Tibial nerve (tissue), 4 donors: Measurements from ENCODE around the gene ECE1. TPM values are rescaled to one million over a fixed set of nuclear protein-coding genes. Genes with fewer than 3 reads are reported as not detected.

Experiments
- DNase-seq, 2 donors: peaks; one replicate each; pipeline ENCODE4 v3.0.0-alpha.2; 2019; ENCODE audit warnings: low spot score in 2 of 2
- H3K27ac ChIP-seq, 4 donors: fragments of 200-600 bp; sonication (generic) in 3 of 4; one replicate each; pipeline ENCODE4 v1.5.1; 2017 to 2019; ENCODE audit warnings: mild to moderate bottlenecking in 1 of 4
- H3K27me3 ChIP-seq, 2 donors: fragments of 200-600 bp; sonication (generic) in 1 of 2; one replicate each; pipeline versions ENCODE4 v1.5.1 to v1.6.0; 2017 to 2019
- H3K36me3 ChIP-seq, 3 donors: fragments of 200-600 bp; sonication (generic); one replicate each; pipeline ENCODE4 v1.5.1; 2018 to 2019
- H3K4me1 ChIP-seq, 4 donors: fragments of 200-600 bp; sonication (generic) in 3 of 4; one replicate each; pipeline ENCODE4 v1.5.1; 2017 to 2019
- H3K4me3 ChIP-seq, 4 donors: fragments of 200-600 bp; sonication (generic) in 3 of 4; one replicate each; pipeline ENCODE4 v1.5.1; 2017 to 2019; ENCODE audit warnings: mild to moderate bottlenecking in 1 of 4, moderate library complexity in 1 of 4
- H3K9me3 ChIP-seq, 4 donors: fragments of 200-600 bp; sonication (generic) in 3 of 4; one replicate each; pipeline ENCODE4 v1.5.1; 2017 to 2019
- CTCF ChIP-seq, 5 experiments: fragments of 200-600 bp in 3 of 5; fragments of 450-650 bp in 2 of 5; sonication (generic) in 3 of 5; IDR thresholded peaks; one replicate each; pipeline ENCODE4 v1.5.1; 2016 to 2019; ENCODE audit warnings: antibody characterized with exemption in 5 of 5, mild to moderate bottlenecking in 3 of 5, moderate library complexity in 2 of 5
- EP300 ChIP-seq, 2 donors: sonication (generic); formaldehyde crosslinking; IDR thresholded peaks; one replicate each; pipeline ENCODE4 v1.6.1; 2017; ENCODE audit warnings: antibody characterized with exemption in 2 of 2, mild to moderate bottlenecking in 1 of 2
- POLR2A ChIP-seq, 2 donors: fragments of 450-650 bp; IDR thresholded peaks; one replicate each; pipeline ENCODE4 v1.6.1; 2017; ENCODE audit warnings: antibody characterized with exemption in 2 of 2, mild to moderate bottlenecking in 2 of 2, moderate library complexity in 2 of 2
- WGBS, 2 donors: methylation state at CpG; one replicate each; pipeline ENCODE4 v1.1.5; 2018; 5-methylcytosine and 5-hydroxymethylcytosine counted together
- total RNA-seq, 4 donors: library from RNA; depleted of rRNA; stranded (reverse); fragments of >200 nt; gene quantifications; one replicate each; pipeline ENCODE4 v1.1.0, GENCODE V29; 2016

ECE1 gene
- total RNA-seq, 4 donors from 2014 or later, result 84.1 to 128 (median 110) TPM

GRCh38 chr1:21278860-21279845 lies 11.1 kb downstream of the ECE1 start:
- 62 to 64% methylated on average over 23 to 28 of the region's 28 CpGs for WGBS, 2 donors
- Histone ChIP-seq H3K36me3 (peaks cover 0 to 7% (median 0%) of the 10 kb centered on the region in 3 donors), H3K27ac (peak overlapping the region; percentile 60 to 88 (median 77)), H3K4me3 (peak overlapping the region in 1 of 4 donors; percentile 28), H3K9me3 (no peaks in the 10 kb centered on the region), H3K27me3 (no peaks in the 10 kb centered on the region), H3K4me1 (peaks cover 0 to 73% (median 47%) of the 10 kb centered on the region in 4 donors)
- TF ChIP-seq POLR2A (IDR thresholded peaks at IDR 0.05) (no peak), CTCF (IDR thresholded peaks at IDR 0.05) (no peak), EP300 (IDR thresholded peaks at IDR 0.05) (peak in 1 of 2 donors; percentile 22)
- no peak for DNase-seq

- Histone ChIP-seq H3K9me3 (no peaks in the 10 kb centered on the region), H3K4me3 (peak overlapping the region in 1 of 4 donors; percentile 28), H3K27ac (peak overlapping the region; percentile 4 to 88 (median 69)), H3K4me1 (peaks cover 0 to 75% (median 47%) of the 10 kb centered on the region in 4 donors), H3K27me3 (no peaks in the 10 kb centered on the region), H3K36me3 (no peaks in the 10 kb centered on the region)
- DNase-seq, result peak; percentile 40 to 54
- TF ChIP-seq POLR2A (IDR thresholded peaks at IDR 0.05) (peak in 1 of 2 donors; percentile 14), CTCF (IDR thresholded peaks at IDR 0.05) (no peak), EP300 (IDR thresholded peaks at IDR 0.05) (peak in 1 of 2 donors; percentile 48)
- 25 to 26% methylated on average over 8 to 9 of the region's 9 CpGs for WGBS, 2 donors
These were observed 11.9 kb downstream of the ECE1 start for GRCh38 chr1:21278208-21278859.

GRCh38 chr1:21277180-21277579 lies 13.1 kb downstream of the ECE1 start:
- Histone ChIP-seq H3K4me1 (peaks cover 0 to 82% (median 47%) of the 10 kb centered on the region in 4 donors), H3K9me3 (no peaks in the 10 kb centered on the region), H3K36me3 (peaks cover 0 to 8% (median under 1%) of the 10 kb centered on the region in 3 donors), H3K27ac (peak overlapping the region; percentile 4 to 88 (median 69)), H3K27me3 (no peaks in the 10 kb centered on the region), H3K4me3 (peak overlapping the region in 1 of 4 donors; percentile 16)
- DNase-seq, result no peak
- TF ChIP-seq POLR2A (IDR thresholded peaks at IDR 0.05), result no peak
- no peak for TF ChIP-seq CTCF (IDR thresholded peaks at IDR 0.05)
- TF ChIP-seq EP300 (IDR thresholded peaks at IDR 0.05), result no peak
- WGBS, 2 donors, result 22 to 32% methylated on average over 6 to 7 of the region's 7 CpGs

GRCh38 chr1:21272540-21272939 lies 17.7 kb downstream of the ECE1 start:
- no peak for DNase-seq
- H3K27ac ChIP-seq, result peak overlapping the region in 1 of 4 donors; percentile 82
- H3K27me3 ChIP-seq, result no peaks in the 10 kb centered on the region
- TF ChIP-seq CTCF (IDR thresholded peaks at IDR 0.05) (no peak), POLR2A (IDR thresholded peaks at IDR 0.05) (no peak), EP300 (IDR thresholded peaks at IDR 0.05) (no peak)
- peaks cover 0 to 50% (median 4%) of the 10 kb centered on the region in 3 donors for H3K36me3 ChIP-seq
- no peaks in the 10 kb centered on the region for H3K9me3 ChIP-seq
- peaks cover 0 to 67% (median 26%) of the 10 kb centered on the region in 4 donors for H3K4me1 ChIP-seq
- H3K4me3 ChIP-seq, result no peak overlapping the region
- WGBS, 2 donors, result 79 to 83% methylated on average over 7 to 8 of the region's 8 CpGs
